HL-60 (cell line): Measurements from ENCODE around the gene TMEM200A.

ENCODE experiments used
- DNase-seq, 2 experiments: peaks; one replicate each; pipeline ENCODE4 v3.0.0-alpha.2; 2010 to 2020; ENCODE audit warnings: low read depth in 1 of 2, low spot score in 1 of 2
- H3K27ac ChIP-seq: fragments of 250-450 bp; sonication (Bioruptor Pico); replicated peaks from 2 replicates; pipeline ENCODE4 v1.5.1; 2020; ENCODE audit warnings: mild to moderate bottlenecking, moderate library complexity
- H3K27me3 ChIP-seq: fragments of 250-450 bp; sonication (Bioruptor Pico); 2 replicates; pipeline ENCODE4 v1.5.1; 2021; ENCODE audit warnings: mild to moderate bottlenecking, moderate library complexity; ENCODE audit not compliant: insufficient read depth, poor library complexity, severe bottlenecking
- H3K4me3 ChIP-seq: replicated peaks from 2 replicates; pipeline ENCODE4 v1.5.1; 2011; ENCODE audit warnings: mild to moderate bottlenecking, control low read depth, low read length; ENCODE audit not compliant: insufficient read depth
- GABPA ChIP-seq: IDR thresholded peaks from 2 replicates; pipeline ENCODE4 v1.6.1; 2012; ENCODE audit warnings: low read depth
- POLR2AphosphoS5 ChIP-seq: IDR thresholded peaks from 2 replicates; pipeline ENCODE4 v1.6.1; 2012; ENCODE audit warnings: low read depth
- SPI1 ChIP-seq: IDR thresholded peaks from 2 replicates; pipeline ENCODE4 v1.6.1; 2012; ENCODE audit warnings: low read depth, mild to moderate bottlenecking, borderline replicate concordance
- TF ChIP-seq, protein P1 (sequence below): IDR thresholded peaks from 2 replicates; pipeline ENCODE4 v1.6.1; 2012; ENCODE audit warnings: low read depth; ENCODE audit not compliant: insufficient replicate concordance
- TF ChIP-seq, protein P2 (sequence below): IDR thresholded peaks from one replicate; pipeline ENCODE4 v1.5.1; 2011; ENCODE audit warnings: low read length, control low read depth, inconsistent platforms; ENCODE audit not compliant: insufficient read depth

The TMEM200A gene

GRCh38 chr6:130420911-130421310, 55.1 kb downstream of the TMEM200A start:
- no peak overlapping the region for H3K4me3 ChIP-seq
- no peaks in the 10 kb centered on the region for H3K27me3 ChIP-seq
- TF ChIP-seq GABPA, result no peak
- no peak for TF ChIP-seq SPI1
- TF ChIP-seq POLR2AphosphoS5, result no peak
- TF ChIP-seq, protein P1, sequence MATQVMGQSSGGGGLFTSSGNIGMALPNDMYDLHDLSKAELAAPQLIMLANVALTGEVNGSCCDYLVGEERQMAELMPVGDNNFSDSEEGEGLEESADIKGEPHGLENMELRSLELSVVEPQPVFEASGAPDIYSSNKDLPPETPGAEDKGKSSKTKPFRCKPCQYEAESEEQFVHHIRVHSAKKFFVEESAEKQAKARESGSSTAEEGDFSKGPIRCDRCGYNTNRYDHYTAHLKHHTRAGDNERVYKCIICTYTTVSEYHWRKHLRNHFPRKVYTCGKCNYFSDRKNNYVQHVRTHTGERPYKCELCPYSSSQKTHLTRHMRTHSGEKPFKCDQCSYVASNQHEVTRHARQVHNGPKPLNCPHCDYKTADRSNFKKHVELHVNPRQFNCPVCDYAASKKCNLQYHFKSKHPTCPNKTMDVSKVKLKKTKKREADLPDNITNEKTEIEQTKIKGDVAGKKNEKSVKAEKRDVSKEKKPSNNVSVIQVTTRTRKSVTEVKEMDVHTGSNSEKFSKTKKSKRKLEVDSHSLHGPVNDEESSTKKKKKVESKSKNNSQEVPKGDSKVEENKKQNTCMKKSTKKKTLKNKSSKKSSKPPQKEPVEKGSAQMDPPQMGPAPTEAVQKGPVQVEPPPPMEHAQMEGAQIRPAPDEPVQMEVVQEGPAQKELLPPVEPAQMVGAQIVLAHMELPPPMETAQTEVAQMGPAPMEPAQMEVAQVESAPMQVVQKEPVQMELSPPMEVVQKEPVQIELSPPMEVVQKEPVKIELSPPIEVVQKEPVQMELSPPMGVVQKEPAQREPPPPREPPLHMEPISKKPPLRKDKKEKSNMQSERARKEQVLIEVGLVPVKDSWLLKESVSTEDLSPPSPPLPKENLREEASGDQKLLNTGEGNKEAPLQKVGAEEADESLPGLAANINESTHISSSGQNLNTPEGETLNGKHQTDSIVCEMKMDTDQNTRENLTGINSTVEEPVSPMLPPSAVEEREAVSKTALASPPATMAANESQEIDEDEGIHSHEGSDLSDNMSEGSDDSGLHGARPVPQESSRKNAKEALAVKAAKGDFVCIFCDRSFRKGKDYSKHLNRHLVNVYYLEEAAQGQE, result no peak
- TF ChIP-seq, protein P2, sequence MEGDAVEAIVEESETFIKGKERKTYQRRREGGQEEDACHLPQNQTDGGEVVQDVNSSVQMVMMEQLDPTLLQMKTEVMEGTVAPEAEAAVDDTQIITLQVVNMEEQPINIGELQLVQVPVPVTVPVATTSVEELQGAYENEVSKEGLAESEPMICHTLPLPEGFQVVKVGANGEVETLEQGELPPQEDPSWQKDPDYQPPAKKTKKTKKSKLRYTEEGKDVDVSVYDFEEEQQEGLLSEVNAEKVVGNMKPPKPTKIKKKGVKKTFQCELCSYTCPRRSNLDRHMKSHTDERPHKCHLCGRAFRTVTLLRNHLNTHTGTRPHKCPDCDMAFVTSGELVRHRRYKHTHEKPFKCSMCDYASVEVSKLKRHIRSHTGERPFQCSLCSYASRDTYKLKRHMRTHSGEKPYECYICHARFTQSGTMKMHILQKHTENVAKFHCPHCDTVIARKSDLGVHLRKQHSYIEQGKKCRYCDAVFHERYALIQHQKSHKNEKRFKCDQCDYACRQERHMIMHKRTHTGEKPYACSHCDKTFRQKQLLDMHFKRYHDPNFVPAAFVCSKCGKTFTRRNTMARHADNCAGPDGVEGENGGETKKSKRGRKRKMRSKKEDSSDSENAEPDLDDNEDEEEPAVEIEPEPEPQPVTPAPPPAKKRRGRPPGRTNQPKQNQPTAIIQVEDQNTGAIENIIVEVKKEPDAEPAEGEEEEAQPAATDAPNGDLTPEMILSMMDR, result no peak
- H3K27ac ChIP-seq, result no peak overlapping the region
- no peak for DNase-seq

DNA sequence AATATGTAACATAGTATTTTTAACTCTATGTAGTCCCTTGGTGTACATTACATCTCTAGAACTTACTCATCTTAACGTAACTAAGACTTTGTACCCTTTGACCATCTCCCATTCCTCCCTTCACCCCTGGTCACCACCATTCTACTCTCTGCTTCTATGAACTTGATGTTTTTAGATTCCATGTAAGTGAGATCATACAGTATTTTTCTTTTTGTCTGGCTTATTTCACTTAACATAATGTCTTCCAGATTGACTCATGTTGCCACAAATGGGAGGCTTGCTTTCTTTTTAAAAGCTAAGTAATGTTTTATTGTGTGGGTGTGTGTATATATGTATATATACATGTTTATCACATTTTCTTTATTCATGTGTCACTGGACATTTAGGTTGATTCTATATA, 55.8 kb downstream of the TMEM200A start:
- no peak overlapping the region for H3K4me3 ChIP-seq
- TF ChIP-seq, protein P1, result no peak
- TF ChIP-seq, protein P2, result no peak
- TF ChIP-seq GABPA (no peak), SPI1 (no peak), POLR2AphosphoS5 (no peak)
- no peak overlapping the region for H3K27ac ChIP-seq
- DNase-seq, result no peak
- no peaks in the 10 kb centered on the region for H3K27me3 ChIP-seq

GRCh38 chr6:130423044-130423443, 57.2 kb downstream of the TMEM200A start:
- Histone ChIP-seq H3K27me3 (no peaks in the 10 kb centered on the region), H3K4me3 (no peak overlapping the region), H3K27ac (no peak overlapping the region)
- TF ChIP-seq, protein P2, result no peak
- TF ChIP-seq, protein P1, result no peak
- TF ChIP-seq GABPA (no peak), POLR2AphosphoS5 (no peak), SPI1 (no peak)
- no peak for DNase-seq
